Endodermal cell (in vitro differentiated cells): ENCODE results near the gene VCPKMT. TPM values are rescaled to one million over a fixed set of nuclear protein-coding genes. Genes with fewer than 3 reads are reported as not detected.

Experiments
- DNase-seq: peaks from one replicate; pipeline ENCODE4 v3.0.0-alpha.2; 2017
- H3K27ac ChIP-seq: 2 replicates; pipeline ENCODE4 v1.5.1; 2013; ENCODE audit warnings: mild to moderate bottlenecking, low read depth, low read length, moderate library complexity
- H3K27me3 ChIP-seq: 2 replicates; pipeline ENCODE4 v1.6.1; 2013; ENCODE audit warnings: mild to moderate bottlenecking, low read length, moderate library complexity; ENCODE audit not compliant: insufficient read depth, control insufficient read depth, poor library complexity, severe bottlenecking
- H3K36me3 ChIP-seq: 2 replicates; pipeline ENCODE4 v1.7.0; 2013; ENCODE audit warnings: mild to moderate bottlenecking, low read length, moderate library complexity; ENCODE audit not compliant: control insufficient read depth, insufficient read depth
- H3K4me1 ChIP-seq: one replicate; pipeline ENCODE4 v1.7.0; 2013; ENCODE audit warnings: low read length; ENCODE audit not compliant: control insufficient read depth, insufficient read depth
- H3K4me3 ChIP-seq: 2 replicates; pipeline ENCODE4 v1.5.1; 2013; ENCODE audit warnings: mild to moderate bottlenecking, low read length, moderate library complexity
- H3K9ac ChIP-seq: 2 replicates; pipeline ENCODE4 v1.6.1; 2013; ENCODE audit warnings: mild to moderate bottlenecking, low read length, moderate library complexity; ENCODE audit not compliant: poor library complexity, severe bottlenecking; ENCODE audit errors: extremely low read depth
- H3K9me3 ChIP-seq: 2 replicates; pipeline ENCODE4 v1.6.1; 2013; ENCODE audit warnings: mild to moderate bottlenecking, low read length, moderate library complexity; ENCODE audit not compliant: control insufficient read depth
- H3K27ac Mint-ChIP-seq: 2 replicates; pipeline ENCODE4 v1.8.0; 2020; ENCODE audit warnings: mixed read lengths
- H3K27me3 Mint-ChIP-seq: 2 replicates; pipeline ENCODE4 v1.8.0; 2021; ENCODE audit warnings: mild to moderate bottlenecking, mixed read lengths; ENCODE audit not compliant: insufficient read depth
- H3K36me3 Mint-ChIP-seq: 2 replicates; pipeline ENCODE4 v1.8.0; 2020; ENCODE audit warnings: low read depth, mixed read lengths
- H3K4me1 Mint-ChIP-seq: 2 replicates; pipeline ENCODE4 v1.8.0; 2020; ENCODE audit warnings: mixed read lengths
- H3K4me3 Mint-ChIP-seq: 2 replicates; pipeline ENCODE4 v1.8.0; 2020; ENCODE audit warnings: mild to moderate bottlenecking, moderate library complexity, mixed read lengths
- H3K9me3 Mint-ChIP-seq: 2 replicates; pipeline ENCODE4 v1.8.0; 2020; ENCODE audit warnings: mild to moderate bottlenecking, mixed read lengths
- CTCF ChIP-seq: fragments of 200-600 bp; sonication (generic); conservative IDR thresholded peaks from 2 replicates; pipeline ENCODE4 v1.5.0; 2021; ENCODE audit warnings: antibody characterized with exemption, mild to moderate bottlenecking
- WGBS, 2 experiments: methylation state at CpG; one replicate each; pipeline versions ENCODE4 v1.1.5 to v1.1.7; 2013; ENCODE audit warnings: missing lambda C conversion rate in 2 of 2, mixed read lengths in 1 of 2; ENCODE audit not compliant: insufficient coverage in 1 of 2, insufficient read length in 1 of 2; 5-methylcytosine and 5-hydroxymethylcytosine counted together
- total RNA-seq, 2 donors: library from RNA; stranded (reverse); fragmentation: NEBNext Ultra II Directional in 1 of 2; extraction: Animal tissue kit (Norgen Biotek cat#: 25700) in 1 of 2; gene quantifications; 2 replicates in 1 of 2; 3 replicates in 1 of 2; pipeline ENCODE4 v1.2.1, GENCODE V29; 2021

VCPKMT gene
- total RNA-seq, 2 donors from 2014 or later = 9.6 to 13.4 TPM

- Histone ChIP-seq H3K27me3 (no peaks in the 10 kb centered on the region), H3K9ac (no peak overlapping the region), H3K9me3 (no peaks in the 10 kb centered on the region), H3K27ac (no peak overlapping the region), H3K4me1 (no peaks in the 10 kb centered on the region), H3K36me3 (peaks cover 23% of the 10 kb centered on the region), H3K4me3 (no peak overlapping the region)
- Mint-ChIP-seq H3K4me1 (peaks cover 4% of the 10 kb centered on the region), H3K27ac (no peak overlapping the region), H3K36me3 (peaks cover 15% of the 10 kb centered on the region), H3K27me3 (no peaks in the 10 kb centered on the region), H3K4me3 (no peak overlapping the region), H3K9me3 (no peaks in the 10 kb centered on the region)
- no peak for TF ChIP-seq CTCF
- WGBS, 2 experiments = 93 to 100% methylated on average over 2 to 3 of the region's 6 CpGs
- DNase-seq = no peak
Measured at GRCh38 chr14:50122291-50122690, 5.9 kb upstream of the VCPKMT start.

- Histone ChIP-seq H3K9ac (no peak overlapping the region), H3K9me3 (no peaks in the 10 kb centered on the region), H3K27ac (no peak overlapping the region), H3K4me1 (peaks cover 4% of the 10 kb centered on the region), H3K36me3 (peaks cover 23% of the 10 kb centered on the region), H3K4me3 (no peak overlapping the region), H3K27me3 (no peaks in the 10 kb centered on the region)
- H3K27me3 Mint-ChIP-seq = no peaks in the 10 kb centered on the region
- H3K9me3 Mint-ChIP-seq = no peaks in the 10 kb centered on the region
- no peak overlapping the region for H3K4me3 Mint-ChIP-seq
- TF ChIP-seq CTCF = no peak
- peaks cover 9% of the 10 kb centered on the region for H3K4me1 Mint-ChIP-seq
- DNase-seq = no peak
- WGBS, 2 experiments = 81 to 97% methylated on average over 3 to 5 of the region's 5 CpGs
- H3K27ac Mint-ChIP-seq = peak overlapping the region; percentile 48
- peaks cover 15% of the 10 kb centered on the region for H3K36me3 Mint-ChIP-seq
Measured at GRCh38 chr14:50121486-50121885, 5.1 kb upstream of the VCPKMT start.

- WGBS, 2 experiments = 86 to 92% methylated on average over 1 to 2 of the region's 2 CpGs
- Histone ChIP-seq H3K4me1 (peaks cover 4% of the 10 kb centered on the region), H3K36me3 (peaks cover 35% of the 10 kb centered on the region), H3K9me3 (no peaks in the 10 kb centered on the region), H3K27me3 (no peaks in the 10 kb centered on the region), H3K27ac (no peak overlapping the region), H3K4me3 (no peak overlapping the region), H3K9ac (no peak overlapping the region)
- H3K4me3 Mint-ChIP-seq = no peak overlapping the region
- no peaks in the 10 kb centered on the region for H3K9me3 Mint-ChIP-seq
- no peak overlapping the region for H3K27ac Mint-ChIP-seq
- no peak for DNase-seq
- H3K36me3 Mint-ChIP-seq = peaks cover 32% of the 10 kb centered on the region
- H3K4me1 Mint-ChIP-seq = peaks cover 11% of the 10 kb centered on the region
- no peaks in the 10 kb centered on the region for H3K27me3 Mint-ChIP-seq
- no peak for TF ChIP-seq CTCF
Measured at GRCh38 chr14:50117456-50117855, 1.1 kb upstream of the VCPKMT start.
